ENCODE results near the gene SPATA24.
A peak's percentile ranks its signal among the peaks of the same experiment; 100 is the strongest.

The SPATA24 gene

DNA sequence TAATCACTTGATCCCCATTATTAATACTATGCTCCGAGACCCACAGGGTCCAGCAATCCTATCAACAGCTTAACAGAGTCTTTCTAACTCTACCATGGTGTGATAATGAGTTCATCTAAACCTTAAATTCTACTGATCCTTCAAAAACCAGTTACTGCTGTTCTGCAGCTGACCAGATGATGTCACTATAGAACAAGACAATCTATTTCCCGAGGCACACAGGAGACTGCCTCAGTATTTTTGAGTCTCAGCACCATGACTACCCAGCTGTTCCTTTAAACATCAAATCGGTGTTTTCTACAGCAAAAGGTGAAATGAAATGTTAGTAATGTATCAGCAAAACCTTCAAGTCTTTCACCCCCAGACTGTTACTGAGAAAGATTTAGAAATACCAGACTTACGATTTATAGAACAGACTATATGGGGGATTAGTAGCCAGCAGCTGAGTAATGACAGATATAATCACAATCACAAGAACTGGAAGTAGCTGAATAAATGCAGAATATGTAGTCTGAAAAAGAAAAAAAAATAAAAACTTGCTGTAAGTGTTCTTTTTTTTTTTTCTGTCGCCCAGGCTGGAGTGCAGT is 18.5 kb upstream of the SPATA24 start:
- H3K27ac ChIP-seq = no peak overlapping the region
- no peak for TF ChIP-seq ZFX (IDR thresholded peaks at IDR 0.05; ENCODE audit: borderline replicate concordance)
- TF ChIP-seq, protein P1, sequence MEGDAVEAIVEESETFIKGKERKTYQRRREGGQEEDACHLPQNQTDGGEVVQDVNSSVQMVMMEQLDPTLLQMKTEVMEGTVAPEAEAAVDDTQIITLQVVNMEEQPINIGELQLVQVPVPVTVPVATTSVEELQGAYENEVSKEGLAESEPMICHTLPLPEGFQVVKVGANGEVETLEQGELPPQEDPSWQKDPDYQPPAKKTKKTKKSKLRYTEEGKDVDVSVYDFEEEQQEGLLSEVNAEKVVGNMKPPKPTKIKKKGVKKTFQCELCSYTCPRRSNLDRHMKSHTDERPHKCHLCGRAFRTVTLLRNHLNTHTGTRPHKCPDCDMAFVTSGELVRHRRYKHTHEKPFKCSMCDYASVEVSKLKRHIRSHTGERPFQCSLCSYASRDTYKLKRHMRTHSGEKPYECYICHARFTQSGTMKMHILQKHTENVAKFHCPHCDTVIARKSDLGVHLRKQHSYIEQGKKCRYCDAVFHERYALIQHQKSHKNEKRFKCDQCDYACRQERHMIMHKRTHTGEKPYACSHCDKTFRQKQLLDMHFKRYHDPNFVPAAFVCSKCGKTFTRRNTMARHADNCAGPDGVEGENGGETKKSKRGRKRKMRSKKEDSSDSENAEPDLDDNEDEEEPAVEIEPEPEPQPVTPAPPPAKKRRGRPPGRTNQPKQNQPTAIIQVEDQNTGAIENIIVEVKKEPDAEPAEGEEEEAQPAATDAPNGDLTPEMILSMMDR (IDR thresholded peaks at IDR 0.05) = peak; percentile 84

DNA sequence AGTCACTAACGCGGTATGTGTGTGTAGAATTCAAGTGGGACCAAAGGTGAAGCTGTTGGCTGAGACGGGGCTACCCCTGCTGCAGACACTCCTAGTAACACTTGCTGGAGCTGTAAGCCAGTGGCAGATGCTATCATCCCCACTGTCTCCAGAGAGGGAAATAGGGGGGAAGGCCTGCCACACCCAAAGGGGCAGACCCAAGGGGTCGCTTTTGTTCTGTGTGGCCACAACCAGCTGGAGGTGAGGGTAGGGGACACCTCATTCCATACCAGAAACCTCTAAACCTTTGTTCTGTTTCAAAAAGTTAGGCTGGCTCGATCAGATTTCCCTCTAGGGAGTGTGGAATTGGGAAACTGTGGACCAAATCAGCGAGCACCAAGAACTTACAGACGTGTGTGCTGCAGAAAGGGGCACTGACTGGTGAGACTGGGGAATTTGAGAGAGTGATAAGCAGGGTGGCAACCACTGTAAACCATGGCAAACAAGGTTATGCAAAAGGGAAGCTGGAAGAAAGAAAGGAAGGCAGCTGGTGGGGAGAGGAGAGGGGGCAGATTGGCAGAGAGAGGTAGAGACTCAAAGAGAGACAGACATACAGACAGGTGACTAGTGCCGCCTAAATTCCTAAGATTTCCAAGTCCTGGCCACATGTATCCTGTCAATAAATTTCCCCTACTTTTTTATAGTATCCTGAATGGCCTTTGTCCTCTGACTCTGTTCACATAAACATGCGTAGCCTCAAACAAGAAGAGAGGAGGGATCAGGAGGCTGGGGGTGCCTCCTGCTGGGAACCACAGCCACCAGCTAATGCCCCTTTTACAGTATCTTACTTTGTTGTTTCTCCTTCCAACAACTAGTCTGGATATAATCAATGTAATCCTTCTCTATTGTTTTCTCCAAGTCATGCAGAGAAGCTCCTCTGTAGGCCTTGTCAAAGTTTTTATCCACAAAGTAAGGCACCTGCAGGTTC is 15.6 kb upstream of the SPATA24 start:
- no peak for TF ChIP-seq ZFX (IDR thresholded peaks at IDR 0.05; ENCODE audit: borderline replicate concordance)
- TF ChIP-seq, protein P1 (IDR thresholded peaks at IDR 0.05) = no peak
- no peak overlapping the region for H3K27ac ChIP-seq

DNA sequence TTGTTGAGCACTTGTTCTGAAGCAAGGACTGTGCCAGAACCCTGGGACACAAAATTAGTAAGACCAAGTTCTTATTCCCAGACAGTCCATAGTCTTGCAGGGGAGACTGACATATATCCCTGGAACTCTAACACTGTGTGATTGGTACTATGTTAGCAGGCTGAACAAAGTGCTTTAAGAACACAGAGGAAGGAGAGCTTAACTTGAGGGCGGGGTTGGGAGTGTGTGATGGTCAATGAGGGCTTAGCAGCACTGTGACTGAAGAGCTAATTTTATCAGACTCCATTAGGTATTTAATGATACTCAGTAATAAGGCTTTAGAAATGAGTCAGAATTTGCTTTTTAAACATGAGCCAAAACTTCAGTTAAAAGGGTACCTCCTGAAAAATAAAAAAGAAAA is 14.9 kb upstream of the SPATA24 start:
- TF ChIP-seq, protein P1 (IDR thresholded peaks at IDR 0.05) = no peak
- no peak for TF ChIP-seq ZFX (IDR thresholded peaks at IDR 0.05; ENCODE audit: borderline replicate concordance)

DNA sequence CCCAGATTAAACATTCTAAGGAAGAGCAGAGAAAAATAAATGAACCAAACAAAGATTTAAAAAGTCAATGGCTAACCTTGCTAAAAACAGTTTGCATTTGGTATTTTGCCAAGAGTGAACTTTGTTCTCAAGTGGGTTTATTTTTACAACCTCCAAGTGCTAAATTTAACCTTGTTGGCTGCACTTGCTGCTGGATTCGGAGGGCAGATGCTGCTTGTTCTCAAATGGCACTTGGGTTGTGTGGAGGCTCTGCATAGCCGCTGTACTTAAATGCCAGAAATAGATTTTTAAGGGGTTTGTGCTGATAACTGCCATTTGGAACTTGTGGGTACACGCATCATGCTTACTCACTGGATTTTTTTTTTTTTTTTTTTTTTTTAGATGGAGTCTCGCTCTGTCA is 13.3 kb upstream of the SPATA24 start:
- TF ChIP-seq, protein P1 (IDR thresholded peaks at IDR 0.05) = no peak
- no peak for TF ChIP-seq ZFX (IDR thresholded peaks at IDR 0.05; ENCODE audit: borderline replicate concordance)
- no peak overlapping the region for H3K27ac ChIP-seq

More for the DNA sequence above, 14.9 kb upstream of the SPATA24 start:
- no peak overlapping the region for H3K27ac ChIP-seq

DNA sequence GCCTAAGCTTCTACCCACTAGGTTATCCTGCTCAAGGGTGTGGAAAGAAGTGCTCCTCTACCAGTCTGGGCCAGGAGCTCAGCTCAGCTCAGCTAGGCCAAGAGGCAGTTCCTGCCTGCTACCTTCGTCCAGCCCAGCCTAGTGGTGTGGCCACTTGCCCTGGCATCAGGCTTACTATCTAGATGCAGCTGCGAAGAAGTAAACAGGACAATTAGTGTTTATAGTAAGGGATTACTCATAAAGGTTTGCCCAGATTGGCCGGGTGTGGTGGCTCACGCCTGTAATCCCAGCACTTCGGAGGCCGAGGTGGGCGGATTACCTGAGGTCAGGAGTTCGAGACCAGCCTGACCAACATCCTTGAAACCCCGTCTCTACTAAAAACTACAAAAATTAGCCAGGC is 12.8 kb upstream of the SPATA24 start:
- no peak overlapping the region for H3K27ac ChIP-seq
- TF ChIP-seq ZFX (IDR thresholded peaks at IDR 0.05; ENCODE audit: borderline replicate concordance) = no peak
- TF ChIP-seq, protein P1 (IDR thresholded peaks at IDR 0.05) = no peak

DNA sequence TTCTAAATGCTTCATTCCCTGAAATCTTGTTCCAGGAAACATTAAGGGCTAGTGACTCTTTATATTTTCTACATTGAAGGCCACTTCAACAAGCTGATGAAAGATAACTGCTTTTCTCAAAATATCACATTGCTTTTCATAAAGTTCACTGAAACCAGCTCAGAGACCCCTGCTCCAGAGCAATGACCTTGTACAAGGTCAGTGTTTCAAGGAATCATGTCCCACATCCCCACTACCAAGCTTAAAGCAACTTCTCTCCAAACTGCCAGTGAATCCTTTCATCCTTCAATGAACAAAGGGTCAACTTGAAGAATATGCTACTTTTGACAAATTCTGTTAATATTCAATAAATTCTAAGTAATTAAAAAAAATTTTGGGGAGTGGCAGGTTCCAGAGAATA is 12.0 kb upstream of the SPATA24 start:
- no peak for TF ChIP-seq ZFX (IDR thresholded peaks at IDR 0.05; ENCODE audit: borderline replicate concordance)
- TF ChIP-seq, protein P1 (IDR thresholded peaks at IDR 0.05) = no peak
- H3K27ac ChIP-seq = no peak overlapping the region
